ENCODE measurements around the gene TOP1.

TOP1 gene

DNA sequence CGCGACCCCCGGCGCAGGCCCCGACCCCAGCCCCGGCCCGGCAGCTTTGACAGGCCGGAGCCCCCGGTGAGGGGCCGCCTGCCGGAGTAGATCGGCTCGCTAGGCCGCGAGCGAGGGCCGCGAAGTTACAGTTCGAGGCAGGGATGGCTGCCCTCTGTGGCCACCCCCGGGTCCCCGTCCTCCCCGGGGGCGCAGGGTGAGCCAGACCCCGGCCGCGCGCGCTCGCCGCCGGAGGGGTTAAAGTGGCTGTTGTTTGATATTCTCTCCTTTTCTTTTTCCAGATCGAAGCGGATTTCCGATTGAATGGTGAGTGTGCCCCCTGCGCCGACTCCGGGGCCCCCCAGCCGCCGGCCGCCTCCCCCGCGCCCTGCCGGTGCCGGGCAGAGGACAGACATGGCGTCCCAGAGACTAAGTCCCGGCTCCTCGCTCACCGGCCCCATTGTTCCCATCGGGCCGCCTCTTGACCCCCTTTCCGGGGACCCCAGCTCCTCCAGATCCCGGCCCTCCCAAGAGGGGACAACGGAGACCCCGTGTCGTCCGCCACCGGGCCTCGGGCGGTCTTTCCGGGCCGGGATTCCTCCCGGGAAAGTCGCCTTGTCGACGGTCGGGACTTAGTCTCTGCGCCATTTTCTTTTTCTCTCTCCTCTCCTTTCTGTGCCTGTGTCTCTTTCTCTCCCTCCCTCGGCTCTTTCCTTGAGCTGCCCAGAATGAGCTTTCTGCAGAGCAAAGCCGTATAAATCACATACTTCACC is 704 bp downstream of the TOP1 start (continued):
- TF ChIP-seq, protein P1, sequence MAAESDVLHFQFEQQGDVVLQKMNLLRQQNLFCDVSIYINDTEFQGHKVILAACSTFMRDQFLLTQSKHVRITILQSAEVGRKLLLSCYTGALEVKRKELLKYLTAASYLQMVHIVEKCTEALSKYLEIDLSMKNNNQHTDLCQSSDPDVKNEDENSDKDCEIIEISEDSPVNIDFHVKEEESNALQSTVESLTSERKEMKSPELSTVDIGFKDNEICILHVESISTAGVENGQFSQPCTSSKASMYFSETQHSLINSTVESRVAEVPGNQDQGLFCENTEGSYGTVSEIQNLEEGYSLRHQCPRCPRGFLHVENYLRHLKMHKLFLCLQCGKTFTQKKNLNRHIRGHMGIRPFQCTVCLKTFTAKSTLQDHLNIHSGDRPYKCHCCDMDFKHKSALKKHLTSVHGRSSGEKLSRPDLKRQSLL (tag by site-specific recombination; IDR thresholded peaks at IDR 0.05) = no peak
- TF ChIP-seq ZNF561 (tag by site-specific recombination; IDR thresholded peaks at IDR 0.05; ENCODE audit: borderline replicate concordance) (no peak), ZNF837 (tag by site-specific recombination; IDR thresholded peaks at IDR 0.05) (no peak), ZNF791 (tag by site-specific recombination; IDR thresholded peaks at IDR 0.05) (no peak), GLIS1 (tag by site-specific recombination; IDR thresholded peaks at IDR 0.05) (peak; percentile 22; the same call in 1 of the 2 replicates), GLI2 (tag by site-specific recombination; IDR thresholded peaks at IDR 0.05; ENCODE audit: borderline replicate concordance, low read depth) (no peak), ZNF473 (tag by site-specific recombination; IDR thresholded peaks at IDR 0.05) (no peak)
- TF ChIP-seq, protein P2, sequence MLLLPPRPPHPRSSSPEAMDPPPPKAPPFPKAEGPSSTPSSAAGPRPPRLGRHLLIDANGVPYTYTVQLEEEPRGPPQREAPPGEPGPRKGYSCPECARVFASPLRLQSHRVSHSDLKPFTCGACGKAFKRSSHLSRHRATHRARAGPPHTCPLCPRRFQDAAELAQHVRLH (tag by site-specific recombination; IDR thresholded peaks at IDR 0.05) = no peak
- TF ChIP-seq, protein P3, sequence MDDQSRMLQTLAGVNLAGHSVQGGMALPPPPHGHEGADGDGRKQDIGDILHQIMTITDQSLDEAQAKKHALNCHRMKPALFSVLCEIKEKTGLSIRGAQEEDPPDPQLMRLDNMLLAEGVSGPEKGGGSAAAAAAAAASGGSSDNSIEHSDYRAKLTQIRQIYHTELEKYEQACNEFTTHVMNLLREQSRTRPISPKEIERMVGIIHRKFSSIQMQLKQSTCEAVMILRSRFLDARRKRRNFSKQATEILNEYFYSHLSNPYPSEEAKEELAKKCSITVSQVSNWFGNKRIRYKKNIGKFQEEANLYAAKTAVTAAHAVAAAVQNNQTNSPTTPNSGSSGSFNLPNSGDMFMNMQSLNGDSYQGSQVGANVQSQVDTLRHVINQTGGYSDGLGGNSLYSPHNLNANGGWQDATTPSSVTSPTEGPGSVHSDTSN (CRISPR knock-in tag; IDR thresholded peaks at IDR 0.05) = peak; percentile 10; the same call in 1 of the 2 replicates

DNA sequence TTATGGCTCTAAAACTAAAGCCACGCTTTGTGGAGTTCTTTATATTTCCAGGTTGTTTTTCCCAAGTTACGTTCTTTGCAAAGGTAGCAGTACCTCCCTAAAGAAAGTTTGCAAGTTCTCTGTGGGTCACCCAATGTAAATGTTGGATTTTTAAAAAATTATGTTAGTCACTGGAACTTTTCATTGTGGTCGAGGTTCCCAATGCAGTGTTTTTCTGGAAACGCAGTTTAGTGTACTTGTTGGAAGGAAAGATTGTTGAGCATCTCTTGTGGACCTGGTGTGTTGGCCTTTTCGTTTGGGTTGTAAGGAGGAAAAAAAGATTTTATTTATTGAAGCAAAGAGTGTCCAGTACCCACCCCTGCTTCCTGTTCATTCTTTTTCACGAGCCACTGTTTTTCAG is 1.4 kb downstream of the TOP1 start:
- Histone ChIP-seq H3K4me1 (ENCODE audit: control insufficient read depth, insufficient read depth, low read length) (peaks cover 15% of the 10 kb centered on the region), H3K4me3 (ENCODE audit: low read depth, low read length) (peak overlapping the region; percentile 62), H3K36me3 (ENCODE audit: control insufficient read depth in 2 of 2, insufficient read depth in 1 of 2, low read length in 2 of 2) (peaks cover 0 to 15% of the 10 kb centered on the region in 2 experiments; a peak in 1 of 3 replicates), H3K27ac (ENCODE audit: extremely low read depth, low read depth, low read length) (no peak overlapping the region; the same call in 1 of the 2 replicates), H3K9me3 (ENCODE audit: control insufficient read depth, insufficient read depth, low read depth, low read length) (no peaks in the 10 kb centered on the region)
- CTCF ChIA-PET = interaction anchor here (0.6 to 5.9 kb wide), 2 partner anchors 39 to 142 kb away, joined by 4 to 19 read pairs; no protein-coding TSS in a partner anchor
- no peak for TF ChIP-seq ZFP41 (tag by site-specific recombination; IDR thresholded peaks at IDR 0.05; ENCODE audit: borderline replicate concordance)
- TF ChIP-seq ZNF2 (tag by site-specific recombination; IDR thresholded peaks at IDR 0.05) = no peak
- TF ChIP-seq ZNF138 (tag by site-specific recombination; IDR thresholded peaks at IDR 0.05; ENCODE audit: borderline replicate concordance) = no peak
- TF ChIP-seq, protein P4, sequence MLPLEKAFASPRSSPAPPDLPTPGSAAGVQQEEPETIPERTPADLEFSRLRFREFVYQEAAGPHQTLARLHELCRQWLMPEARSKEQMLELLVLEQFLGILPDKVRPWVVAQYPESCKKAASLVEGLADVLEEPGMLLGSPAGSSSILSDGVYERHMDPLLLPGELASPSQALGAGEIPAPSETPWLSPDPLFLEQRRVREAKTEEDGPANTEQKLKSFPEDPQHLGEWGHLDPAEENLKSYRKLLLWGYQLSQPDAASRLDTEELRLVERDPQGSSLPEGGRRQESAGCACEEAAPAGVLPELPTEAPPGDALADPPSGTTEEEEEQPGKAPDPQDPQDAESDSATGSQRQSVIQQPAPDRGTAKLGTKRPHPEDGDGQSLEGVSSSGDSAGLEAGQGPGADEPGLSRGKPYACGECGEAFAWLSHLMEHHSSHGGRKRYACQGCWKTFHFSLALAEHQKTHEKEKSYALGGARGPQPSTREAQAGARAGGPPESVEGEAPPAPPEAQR (tag by site-specific recombination; IDR thresholded peaks at IDR 0.05) = no peak
- TF ChIP-seq, protein P5, sequence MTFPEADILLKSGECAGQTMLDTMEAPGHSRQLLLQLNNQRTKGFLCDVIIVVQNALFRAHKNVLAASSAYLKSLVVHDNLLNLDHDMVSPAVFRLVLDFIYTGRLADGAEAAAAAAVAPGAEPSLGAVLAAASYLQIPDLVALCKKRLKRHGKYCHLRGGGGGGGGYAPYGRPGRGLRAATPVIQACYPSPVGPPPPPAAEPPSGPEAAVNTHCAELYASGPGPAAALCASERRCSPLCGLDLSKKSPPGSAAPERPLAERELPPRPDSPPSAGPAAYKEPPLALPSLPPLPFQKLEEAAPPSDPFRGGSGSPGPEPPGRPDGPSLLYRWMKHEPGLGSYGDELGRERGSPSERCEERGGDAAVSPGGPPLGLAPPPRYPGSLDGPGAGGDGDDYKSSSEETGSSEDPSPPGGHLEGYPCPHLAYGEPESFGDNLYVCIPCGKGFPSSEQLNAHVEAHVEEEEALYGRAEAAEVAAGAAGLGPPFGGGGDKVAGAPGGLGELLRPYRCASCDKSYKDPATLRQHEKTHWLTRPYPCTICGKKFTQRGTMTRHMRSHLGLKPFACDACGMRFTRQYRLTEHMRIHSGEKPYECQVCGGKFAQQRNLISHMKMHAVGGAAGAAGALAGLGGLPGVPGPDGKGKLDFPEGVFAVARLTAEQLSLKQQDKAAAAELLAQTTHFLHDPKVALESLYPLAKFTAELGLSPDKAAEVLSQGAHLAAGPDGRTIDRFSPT (tag by site-specific recombination; IDR thresholded peaks at IDR 0.05) = no peak
- no peak for TF ChIP-seq KLF8 (tag by site-specific recombination; IDR thresholded peaks at IDR 0.05)
- TF ChIP-seq, protein P6, sequence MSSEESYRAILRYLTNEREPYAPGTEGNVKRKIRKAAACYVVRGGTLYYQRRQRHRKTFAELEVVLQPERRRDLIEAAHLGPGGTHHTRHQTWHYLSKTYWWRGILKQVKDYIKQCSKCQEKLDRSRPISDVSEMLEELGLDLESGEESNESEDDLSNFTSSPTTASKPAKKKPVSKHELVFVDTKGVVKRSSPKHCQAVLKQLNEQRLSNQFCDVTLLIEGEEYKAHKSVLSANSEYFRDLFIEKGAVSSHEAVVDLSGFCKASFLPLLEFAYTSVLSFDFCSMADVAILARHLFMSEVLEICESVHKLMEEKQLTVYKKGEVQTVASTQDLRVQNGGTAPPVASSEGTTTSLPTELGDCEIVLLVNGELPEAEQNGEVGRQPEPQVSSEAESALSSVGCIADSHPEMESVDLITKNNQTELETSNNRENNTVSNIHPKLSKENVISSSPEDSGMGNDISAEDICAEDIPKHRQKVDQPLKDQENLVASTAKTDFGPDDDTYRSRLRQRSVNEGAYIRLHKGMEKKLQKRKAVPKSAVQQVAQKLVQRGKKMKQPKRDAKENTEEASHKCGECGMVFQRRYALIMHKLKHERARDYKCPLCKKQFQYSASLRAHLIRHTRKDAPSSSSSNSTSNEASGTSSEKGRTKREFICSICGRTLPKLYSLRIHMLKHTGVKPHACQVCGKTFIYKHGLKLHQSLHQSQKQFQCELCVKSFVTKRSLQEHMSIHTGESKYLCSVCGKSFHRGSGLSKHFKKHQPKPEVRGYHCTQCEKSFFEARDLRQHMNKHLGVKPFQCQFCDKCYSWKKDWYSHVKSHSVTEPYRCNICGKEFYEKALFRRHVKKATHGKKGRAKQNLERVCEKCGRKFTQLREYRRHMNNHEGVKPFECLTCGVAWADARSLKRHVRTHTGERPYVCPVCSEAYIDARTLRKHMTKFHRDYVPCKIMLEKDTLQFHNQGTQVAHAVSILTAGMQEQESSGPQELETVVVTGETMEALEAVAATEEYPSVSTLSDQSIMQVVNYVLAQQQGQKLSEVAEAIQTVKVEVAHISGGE (tag by site-specific recombination; conservative IDR thresholded peaks at IDR 0.05; ENCODE audit: low read depth) = no peak
- no peak for TF ChIP-seq IKZF3 (tag by site-specific recombination; IDR thresholded peaks at IDR 0.05)
- POLR2A ChIA-PET = interaction anchor here (0.8 to 1.2 kb wide), 4 partner anchors 11 to 57 kb away, joined by 3 to 4 read pairs (median 3); no protein-coding TSS in a partner anchor

Measured in HEK293 (cell line).